ENCODE results near the gene EMP1. TPM values are rescaled to one million over a fixed set of nuclear protein-coding genes. Genes with fewer than 3 reads are reported as not detected.

Gene EMP1
- total and polyA plus RNA-seq, 2 of the 8 experiments (the other 6 are each of a cell fraction or from before 2014, with no cell fraction given) = 0.17 to 0.65 TPM

DNA sequence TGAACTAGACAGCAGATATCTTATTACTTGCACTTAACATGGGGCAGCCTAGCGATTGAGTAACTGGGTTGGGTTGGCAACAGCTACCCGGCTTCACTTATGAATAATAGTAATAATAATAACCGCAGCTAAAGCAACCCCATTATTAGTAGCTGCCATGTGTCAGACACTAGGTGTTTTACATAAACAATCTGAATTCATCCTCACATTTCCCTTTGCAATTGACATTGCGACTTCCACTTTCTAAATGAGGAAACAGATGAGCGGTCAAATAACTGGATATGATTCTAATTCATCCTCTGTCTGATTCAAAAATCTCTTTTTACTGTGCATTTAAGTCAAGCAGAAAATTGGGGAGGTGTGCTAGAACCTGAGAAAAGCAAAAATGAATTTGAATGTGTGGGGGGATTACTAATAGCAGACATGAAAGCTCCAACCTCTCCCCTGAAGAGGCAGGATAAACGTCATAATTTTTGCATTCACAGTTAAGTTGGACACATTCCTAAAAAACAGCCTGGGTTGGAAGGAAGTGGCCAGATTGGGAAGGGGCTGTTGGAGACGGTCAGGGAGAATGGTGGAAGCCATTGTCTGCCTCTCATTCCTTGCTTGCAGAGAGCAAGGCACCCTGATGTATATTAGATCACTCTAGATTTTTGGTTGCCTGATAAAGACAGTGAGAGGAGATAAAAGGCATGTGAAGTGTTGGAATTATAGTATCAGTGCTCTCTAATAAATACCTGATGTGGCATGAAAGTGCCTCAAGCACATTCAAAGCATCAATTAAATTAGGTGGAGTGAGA is 13.1 kb downstream of the EMP1 start (continued):
- TF ChIP-seq, protein P1, sequence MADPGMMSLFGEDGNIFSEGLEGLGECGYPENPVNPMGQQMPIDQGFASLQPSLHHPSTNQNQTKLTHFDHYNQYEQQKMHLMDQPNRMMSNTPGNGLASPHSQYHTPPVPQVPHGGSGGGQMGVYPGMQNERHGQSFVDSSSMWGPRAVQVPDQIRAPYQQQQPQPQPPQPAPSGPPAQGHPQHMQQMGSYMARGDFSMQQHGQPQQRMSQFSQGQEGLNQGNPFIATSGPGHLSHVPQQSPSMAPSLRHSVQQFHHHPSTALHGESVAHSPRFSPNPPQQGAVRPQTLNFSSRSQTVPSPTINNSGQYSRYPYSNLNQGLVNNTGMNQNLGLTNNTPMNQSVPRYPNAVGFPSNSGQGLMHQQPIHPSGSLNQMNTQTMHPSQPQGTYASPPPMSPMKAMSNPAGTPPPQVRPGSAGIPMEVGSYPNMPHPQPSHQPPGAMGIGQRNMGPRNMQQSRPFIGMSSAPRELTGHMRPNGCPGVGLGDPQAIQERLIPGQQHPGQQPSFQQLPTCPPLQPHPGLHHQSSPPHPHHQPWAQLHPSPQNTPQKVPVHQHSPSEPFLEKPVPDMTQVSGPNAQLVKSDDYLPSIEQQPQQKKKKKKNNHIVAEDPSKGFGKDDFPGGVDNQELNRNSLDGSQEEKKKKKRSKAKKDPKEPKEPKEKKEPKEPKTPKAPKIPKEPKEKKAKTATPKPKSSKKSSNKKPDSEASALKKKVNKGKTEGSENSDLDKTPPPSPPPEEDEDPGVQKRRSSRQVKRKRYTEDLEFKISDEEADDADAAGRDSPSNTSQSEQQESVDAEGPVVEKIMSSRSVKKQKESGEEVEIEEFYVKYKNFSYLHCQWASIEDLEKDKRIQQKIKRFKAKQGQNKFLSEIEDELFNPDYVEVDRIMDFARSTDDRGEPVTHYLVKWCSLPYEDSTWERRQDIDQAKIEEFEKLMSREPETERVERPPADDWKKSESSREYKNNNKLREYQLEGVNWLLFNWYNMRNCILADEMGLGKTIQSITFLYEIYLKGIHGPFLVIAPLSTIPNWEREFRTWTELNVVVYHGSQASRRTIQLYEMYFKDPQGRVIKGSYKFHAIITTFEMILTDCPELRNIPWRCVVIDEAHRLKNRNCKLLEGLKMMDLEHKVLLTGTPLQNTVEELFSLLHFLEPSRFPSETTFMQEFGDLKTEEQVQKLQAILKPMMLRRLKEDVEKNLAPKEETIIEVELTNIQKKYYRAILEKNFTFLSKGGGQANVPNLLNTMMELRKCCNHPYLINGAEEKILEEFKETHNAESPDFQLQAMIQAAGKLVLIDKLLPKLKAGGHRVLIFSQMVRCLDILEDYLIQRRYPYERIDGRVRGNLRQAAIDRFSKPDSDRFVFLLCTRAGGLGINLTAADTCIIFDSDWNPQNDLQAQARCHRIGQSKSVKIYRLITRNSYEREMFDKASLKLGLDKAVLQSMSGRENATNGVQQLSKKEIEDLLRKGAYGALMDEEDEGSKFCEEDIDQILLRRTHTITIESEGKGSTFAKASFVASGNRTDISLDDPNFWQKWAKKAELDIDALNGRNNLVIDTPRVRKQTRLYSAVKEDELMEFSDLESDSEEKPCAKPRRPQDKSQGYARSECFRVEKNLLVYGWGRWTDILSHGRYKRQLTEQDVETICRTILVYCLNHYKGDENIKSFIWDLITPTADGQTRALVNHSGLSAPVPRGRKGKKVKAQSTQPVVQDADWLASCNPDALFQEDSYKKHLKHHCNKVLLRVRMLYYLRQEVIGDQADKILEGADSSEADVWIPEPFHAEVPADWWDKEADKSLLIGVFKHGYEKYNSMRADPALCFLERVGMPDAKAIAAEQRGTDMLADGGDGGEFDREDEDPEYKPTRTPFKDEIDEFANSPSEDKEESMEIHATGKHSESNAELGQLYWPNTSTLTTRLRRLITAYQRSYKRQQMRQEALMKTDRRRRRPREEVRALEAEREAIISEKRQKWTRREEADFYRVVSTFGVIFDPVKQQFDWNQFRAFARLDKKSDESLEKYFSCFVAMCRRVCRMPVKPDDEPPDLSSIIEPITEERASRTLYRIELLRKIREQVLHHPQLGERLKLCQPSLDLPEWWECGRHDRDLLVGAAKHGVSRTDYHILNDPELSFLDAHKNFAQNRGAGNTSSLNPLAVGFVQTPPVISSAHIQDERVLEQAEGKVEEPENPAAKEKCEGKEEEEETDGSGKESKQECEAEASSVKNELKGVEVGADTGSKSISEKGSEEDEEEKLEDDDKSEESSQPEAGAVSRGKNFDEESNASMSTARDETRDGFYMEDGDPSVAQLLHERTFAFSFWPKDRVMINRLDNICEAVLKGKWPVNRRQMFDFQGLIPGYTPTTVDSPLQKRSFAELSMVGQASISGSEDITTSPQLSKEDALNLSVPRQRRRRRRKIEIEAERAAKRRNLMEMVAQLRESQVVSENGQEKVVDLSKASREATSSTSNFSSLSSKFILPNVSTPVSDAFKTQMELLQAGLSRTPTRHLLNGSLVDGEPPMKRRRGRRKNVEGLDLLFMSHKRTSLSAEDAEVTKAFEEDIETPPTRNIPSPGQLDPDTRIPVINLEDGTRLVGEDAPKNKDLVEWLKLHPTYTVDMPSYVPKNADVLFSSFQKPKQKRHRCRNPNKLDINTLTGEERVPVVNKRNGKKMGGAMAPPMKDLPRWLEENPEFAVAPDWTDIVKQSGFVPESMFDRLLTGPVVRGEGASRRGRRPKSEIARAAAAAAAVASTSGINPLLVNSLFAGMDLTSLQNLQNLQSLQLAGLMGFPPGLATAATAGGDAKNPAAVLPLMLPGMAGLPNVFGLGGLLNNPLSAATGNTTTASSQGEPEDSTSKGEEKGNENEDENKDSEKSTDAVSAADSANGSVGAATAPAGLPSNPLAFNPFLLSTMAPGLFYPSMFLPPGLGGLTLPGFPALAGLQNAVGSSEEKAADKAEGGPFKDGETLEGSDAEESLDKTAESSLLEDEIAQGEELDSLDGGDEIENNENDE (IDR thresholded peaks at IDR 0.05; ENCODE audit: insufficient replicate concordance, low read length) = no peak
- TF ChIP-seq RBBP5 (IDR thresholded peaks at IDR 0.05; ENCODE audit: borderline replicate concordance, low read depth, low read length) = no peak

All from H1 (cell line).